Measurements from ENCODE around the gene LDLRAD4.

DNA sequence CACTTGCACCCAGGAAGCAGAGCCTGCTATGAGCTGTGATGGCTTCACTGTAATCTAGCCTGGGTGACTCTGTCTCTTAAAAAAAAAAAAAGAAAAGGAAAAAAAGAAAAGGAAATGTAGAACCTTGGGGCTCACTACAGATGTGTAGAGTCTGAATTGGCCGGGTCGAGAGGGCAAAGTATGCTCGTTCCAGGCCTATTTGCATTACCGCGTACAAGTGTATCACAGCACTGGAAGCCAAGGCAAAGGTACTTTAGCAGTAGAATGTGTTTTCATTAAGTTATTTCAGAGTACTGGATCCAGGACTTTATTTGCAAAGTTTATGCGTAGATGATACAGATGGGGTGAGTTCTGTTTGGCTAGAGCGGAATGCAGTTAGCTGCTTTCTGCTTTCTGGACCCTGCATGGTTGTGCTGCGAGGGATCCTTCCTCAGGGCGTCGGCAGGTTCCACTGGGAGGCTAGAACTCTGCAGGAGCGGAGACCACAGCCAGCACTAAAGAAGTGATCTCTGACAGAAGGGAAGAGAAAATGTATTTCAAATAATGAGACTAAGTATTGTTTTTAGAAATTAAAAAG, 51.8 kb downstream of the LDLRAD4 start:
- TF ChIP-seq, protein P1, sequence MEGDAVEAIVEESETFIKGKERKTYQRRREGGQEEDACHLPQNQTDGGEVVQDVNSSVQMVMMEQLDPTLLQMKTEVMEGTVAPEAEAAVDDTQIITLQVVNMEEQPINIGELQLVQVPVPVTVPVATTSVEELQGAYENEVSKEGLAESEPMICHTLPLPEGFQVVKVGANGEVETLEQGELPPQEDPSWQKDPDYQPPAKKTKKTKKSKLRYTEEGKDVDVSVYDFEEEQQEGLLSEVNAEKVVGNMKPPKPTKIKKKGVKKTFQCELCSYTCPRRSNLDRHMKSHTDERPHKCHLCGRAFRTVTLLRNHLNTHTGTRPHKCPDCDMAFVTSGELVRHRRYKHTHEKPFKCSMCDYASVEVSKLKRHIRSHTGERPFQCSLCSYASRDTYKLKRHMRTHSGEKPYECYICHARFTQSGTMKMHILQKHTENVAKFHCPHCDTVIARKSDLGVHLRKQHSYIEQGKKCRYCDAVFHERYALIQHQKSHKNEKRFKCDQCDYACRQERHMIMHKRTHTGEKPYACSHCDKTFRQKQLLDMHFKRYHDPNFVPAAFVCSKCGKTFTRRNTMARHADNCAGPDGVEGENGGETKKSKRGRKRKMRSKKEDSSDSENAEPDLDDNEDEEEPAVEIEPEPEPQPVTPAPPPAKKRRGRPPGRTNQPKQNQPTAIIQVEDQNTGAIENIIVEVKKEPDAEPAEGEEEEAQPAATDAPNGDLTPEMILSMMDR (IDR thresholded peaks at IDR 0.05; ENCODE audit: borderline replicate concordance, extremely low read depth, low read length, poor library complexity, severe bottlenecking) = no peak
- no peak for TF ChIP-seq EZH2 (IDR thresholded peaks at IDR 0.05; ENCODE audit: borderline replicate concordance, low read depth, low read length, severe bottlenecking)

Data from DND-41 (cell line).